Calu3 (cell line): ENCODE data around the gene DEAF1. TPM values are rescaled to one million over a fixed set of nuclear protein-coding genes. Genes with fewer than 3 reads are reported as not detected.

Experiments
- BruUV-seq: library from RNA; stranded (reverse); fragments of 400-500 nt; replicated peaks from 2 replicates; lab custom pipeline; 2021; lab: Mats Ljungman, UMichigan
- CTCF ChIA-PET: fragments of 300-600 bp; sonication (Branson Sonifier 250); formaldehyde crosslinking; loops from one replicate; lab custom pipeline; 2022; ENCODE audit warnings: antibody characterized with exemption; lab: Charles Lee
- DNase-seq: peaks from one replicate; pipeline ENCODE4 v3.0.0; 2022
- H3K27ac Mint-ChIP-seq: one replicate; pipeline ENCODE4 v1.8.0; 2022; ENCODE audit warnings: mixed read lengths; ENCODE audit not compliant: unreplicated experiment
- H3K27me3 Mint-ChIP-seq: one replicate; pipeline ENCODE4 v1.8.0; 2022; ENCODE audit warnings: mixed read lengths; ENCODE audit not compliant: unreplicated experiment
- H3K36me3 Mint-ChIP-seq: one replicate; pipeline ENCODE4 v1.8.0; 2022; ENCODE audit warnings: mild to moderate bottlenecking, moderate library complexity, mixed read lengths; ENCODE audit not compliant: insufficient read depth, unreplicated experiment
- H3K4me1 Mint-ChIP-seq: one replicate; pipeline ENCODE4 v1.8.0; 2022; ENCODE audit warnings: mild to moderate bottlenecking, low read depth, mixed read lengths; ENCODE audit not compliant: unreplicated experiment
- H3K4me3 Mint-ChIP-seq: one replicate; pipeline ENCODE4 v1.8.0; 2022; ENCODE audit warnings: mild to moderate bottlenecking, low read depth, moderate library complexity, mixed read lengths; ENCODE audit not compliant: unreplicated experiment
- H3K9me3 Mint-ChIP-seq: one replicate; pipeline ENCODE4 v1.8.0; 2022; ENCODE audit warnings: low read depth, mixed read lengths; ENCODE audit not compliant: unreplicated experiment
- intact Hi-C: fragments of 100-400 bp; cut with micrococcal nuclease; formaldehyde crosslinking; loops from one replicate; pipeline ENCODE4 v1.10.0; 2022; ENCODE audit not compliant: unreplicated experiment
- total RNA-seq: library from RNA; stranded (reverse); gene quantifications from 2 replicates; pipeline ENCODE4 v1.2.3, GENCODE V29; 2022
- TF ChIP-seq, protein P1 (sequence below): fragments of 200-600 bp; IDR thresholded peaks from one replicate; pipeline ENCODE4 v1.8.0; 2022; ENCODE audit warnings: antibody characterized with exemption; ENCODE audit not compliant: unreplicated experiment

The DEAF1 gene
- total RNA-seq, 1 experiment from 2014 or later: 57.0 TPM

DNA sequence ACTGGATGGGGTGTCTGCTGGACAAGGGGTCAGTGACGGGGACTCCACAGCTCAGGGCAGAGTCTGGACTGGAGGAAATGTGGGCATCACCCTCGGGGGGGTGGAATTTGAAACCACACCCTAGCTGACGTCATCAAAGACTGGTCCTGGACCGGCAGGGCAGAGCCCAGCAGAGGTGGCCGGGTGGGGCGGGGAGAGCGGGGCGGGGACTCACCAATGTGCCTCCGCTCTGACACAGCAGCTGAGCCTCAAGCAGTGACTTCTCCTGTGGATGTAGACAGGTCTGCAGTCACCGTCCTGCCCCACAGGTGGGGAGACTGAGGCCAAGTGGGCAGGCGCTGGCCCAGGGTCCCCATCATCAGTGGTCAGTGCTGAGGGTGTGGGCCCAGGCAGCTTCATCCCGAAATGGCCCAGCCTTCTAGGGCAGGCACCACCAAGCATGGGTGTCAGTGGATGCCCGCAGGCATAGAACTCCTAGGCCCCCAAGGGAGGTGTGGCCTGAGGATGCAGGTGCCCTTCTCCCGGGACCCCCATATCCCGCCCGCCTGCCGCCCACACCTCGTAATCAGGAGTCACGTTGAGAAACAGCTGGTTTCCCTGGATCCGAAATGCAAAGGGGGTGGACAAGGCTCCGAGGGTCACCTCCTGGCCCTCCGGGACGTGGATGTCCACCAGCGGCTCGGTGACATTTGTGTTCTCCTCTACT lies 70.9 kb downstream of the DEAF1 start:
- H3K27ac Mint-ChIP-seq: peak overlapping the region; percentile 13
- H3K4me3 Mint-ChIP-seq: peak overlapping the region; percentile 41
- intact Hi-C loops: no loop called here
- CTCF ChIA-PET: interaction anchor here (0.5 kb wide), 2 partner anchors 11 to 761 kb away, joined by 3 read pairs; no protein-coding TSS in a partner anchor
- H3K36me3 Mint-ChIP-seq: peaks cover 35% of the 10 kb centered on the region
- TF ChIP-seq, protein P1, sequence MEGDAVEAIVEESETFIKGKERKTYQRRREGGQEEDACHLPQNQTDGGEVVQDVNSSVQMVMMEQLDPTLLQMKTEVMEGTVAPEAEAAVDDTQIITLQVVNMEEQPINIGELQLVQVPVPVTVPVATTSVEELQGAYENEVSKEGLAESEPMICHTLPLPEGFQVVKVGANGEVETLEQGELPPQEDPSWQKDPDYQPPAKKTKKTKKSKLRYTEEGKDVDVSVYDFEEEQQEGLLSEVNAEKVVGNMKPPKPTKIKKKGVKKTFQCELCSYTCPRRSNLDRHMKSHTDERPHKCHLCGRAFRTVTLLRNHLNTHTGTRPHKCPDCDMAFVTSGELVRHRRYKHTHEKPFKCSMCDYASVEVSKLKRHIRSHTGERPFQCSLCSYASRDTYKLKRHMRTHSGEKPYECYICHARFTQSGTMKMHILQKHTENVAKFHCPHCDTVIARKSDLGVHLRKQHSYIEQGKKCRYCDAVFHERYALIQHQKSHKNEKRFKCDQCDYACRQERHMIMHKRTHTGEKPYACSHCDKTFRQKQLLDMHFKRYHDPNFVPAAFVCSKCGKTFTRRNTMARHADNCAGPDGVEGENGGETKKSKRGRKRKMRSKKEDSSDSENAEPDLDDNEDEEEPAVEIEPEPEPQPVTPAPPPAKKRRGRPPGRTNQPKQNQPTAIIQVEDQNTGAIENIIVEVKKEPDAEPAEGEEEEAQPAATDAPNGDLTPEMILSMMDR: no peak
- peaks cover 4% of the 10 kb centered on the region for H3K9me3 Mint-ChIP-seq
- DNase-seq: peak; percentile 82
- no TSS peak for BruUV-seq
- peaks cover 10% of the 10 kb centered on the region for H3K4me1 Mint-ChIP-seq
- H3K27me3 Mint-ChIP-seq: no peaks in the 10 kb centered on the region

DNA sequence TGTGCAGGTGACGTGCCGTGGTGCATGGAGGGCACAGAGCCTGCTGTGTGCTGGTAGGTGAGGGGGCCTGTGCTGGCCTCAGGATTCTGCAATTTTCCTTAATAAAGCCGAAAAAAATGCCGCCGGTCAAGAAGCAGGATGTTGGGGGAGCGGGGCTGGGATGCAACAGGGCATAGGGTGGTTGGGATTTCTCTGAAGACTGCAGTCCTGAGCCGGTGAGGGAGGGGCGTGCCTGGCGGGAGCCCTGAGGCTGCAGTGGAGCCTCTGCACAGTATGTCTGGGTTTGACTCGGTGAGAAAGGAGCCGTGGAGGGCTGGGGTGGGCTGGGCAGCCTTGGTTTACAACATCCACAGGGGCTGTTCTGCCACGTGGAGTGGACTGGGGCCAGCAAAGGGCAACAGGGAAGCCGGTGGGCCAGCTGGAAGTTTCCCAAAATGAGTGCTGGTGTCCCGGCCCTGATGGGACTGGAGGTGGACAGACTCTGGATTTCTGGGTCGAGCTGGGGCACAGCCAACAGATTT lies 71.6 kb downstream of the DEAF1 start:
- TF ChIP-seq, protein P1: no peak
- peaks cover 10% of the 10 kb centered on the region for H3K4me1 Mint-ChIP-seq
- BruUV-seq: no TSS peak
- H3K9me3 Mint-ChIP-seq: peaks cover 4% of the 10 kb centered on the region
- peaks cover 41% of the 10 kb centered on the region for H3K36me3 Mint-ChIP-seq
- intact Hi-C loops: no loop called here
- no peak overlapping the region for H3K4me3 Mint-ChIP-seq
- peak overlapping the region; percentile 13 for H3K27ac Mint-ChIP-seq
- CTCF ChIA-PET: no interaction called here
- no peaks in the 10 kb centered on the region for H3K27me3 Mint-ChIP-seq
- DNase-seq: no peak

DNA sequence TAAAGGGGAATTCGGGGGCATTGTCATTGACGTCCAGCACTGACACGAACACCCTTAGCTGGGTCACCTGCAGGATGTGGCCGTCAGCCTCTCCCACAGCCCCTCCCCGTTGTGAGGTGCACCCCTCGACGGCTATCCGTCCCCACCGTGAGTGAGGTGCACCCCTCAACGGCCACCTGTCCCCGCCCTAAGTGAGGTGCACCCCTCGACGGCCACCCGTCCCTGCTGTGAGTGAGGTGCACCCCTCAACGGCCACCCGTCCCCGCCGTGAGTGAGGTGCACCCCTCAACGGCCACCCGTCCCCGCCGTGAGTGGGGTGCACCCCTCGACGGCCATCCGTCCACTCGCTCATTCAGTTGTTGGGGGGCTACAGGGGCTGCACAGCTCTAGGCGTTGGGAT lies 73.2 kb downstream of the DEAF1 start:
- CTCF ChIA-PET: no interaction called here

DNA sequence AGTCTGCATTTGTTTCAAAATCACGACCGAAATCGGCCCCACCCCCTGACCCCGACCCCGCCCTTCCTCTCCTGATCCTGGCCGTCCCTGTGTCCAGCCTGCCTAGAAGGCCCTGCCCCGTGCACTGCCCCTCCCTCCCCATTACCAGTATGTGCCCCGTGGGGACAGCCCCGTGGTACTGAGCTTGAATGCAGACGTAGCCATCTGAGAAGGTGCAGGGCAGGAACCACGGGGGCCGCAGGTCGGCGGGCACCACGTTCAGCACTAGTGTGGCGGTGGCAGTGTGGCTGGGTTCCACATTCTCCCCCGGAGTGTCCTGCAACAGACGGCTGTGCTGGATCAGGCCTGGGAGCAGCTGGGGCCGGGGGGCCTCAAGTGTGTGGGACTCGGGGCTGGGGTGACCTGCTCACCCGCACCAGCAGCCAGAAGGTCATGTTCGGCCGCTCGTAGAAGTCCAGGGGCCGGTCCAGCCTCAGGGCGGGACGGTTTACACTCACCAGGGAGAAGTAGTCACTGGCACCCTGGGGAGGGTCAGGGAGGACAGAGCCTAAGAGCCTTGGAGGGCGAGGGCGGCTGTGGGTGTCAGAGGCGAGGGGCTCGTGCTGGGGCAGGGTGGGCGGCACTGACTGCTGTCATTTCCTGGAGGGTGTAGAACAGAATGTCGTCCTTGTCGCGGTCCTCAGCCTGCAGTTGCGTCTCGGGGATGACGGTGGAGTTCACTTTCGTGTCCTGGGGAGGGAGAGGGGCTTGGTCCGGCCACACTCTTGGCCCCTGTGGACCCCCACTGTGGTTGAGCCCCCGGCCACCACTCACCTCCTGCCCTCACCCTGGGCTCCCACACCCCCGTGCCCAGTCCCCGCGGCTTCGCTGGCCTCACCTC lies 73.8 kb downstream of the DEAF1 start:
- H3K4me3 Mint-ChIP-seq: no peak overlapping the region
- TF ChIP-seq, protein P1: no peak
- no peaks in the 10 kb centered on the region for H3K9me3 Mint-ChIP-seq
- no TSS peak for BruUV-seq
- H3K36me3 Mint-ChIP-seq: peaks cover 56% of the 10 kb centered on the region
- no peak overlapping the region for H3K27ac Mint-ChIP-seq
- CTCF ChIA-PET: no interaction called here
- H3K27me3 Mint-ChIP-seq: no peaks in the 10 kb centered on the region
- DNase-seq: no peak
- H3K4me1 Mint-ChIP-seq: peaks cover 10% of the 10 kb centered on the region
- intact Hi-C loops: no loop called here

More for the DNA sequence above, 73.2 kb downstream of the DEAF1 start:
- no peak overlapping the region for H3K27ac Mint-ChIP-seq
- no peaks in the 10 kb centered on the region for H3K27me3 Mint-ChIP-seq
- no peak for DNase-seq
- H3K4me1 Mint-ChIP-seq: peaks cover 10% of the 10 kb centered on the region
- TF ChIP-seq, protein P1: no peak
- no TSS peak for BruUV-seq
- H3K4me3 Mint-ChIP-seq: no peak overlapping the region
- H3K36me3 Mint-ChIP-seq: peaks cover 53% of the 10 kb centered on the region
- intact Hi-C loops: no loop called here
- no peaks in the 10 kb centered on the region for H3K9me3 Mint-ChIP-seq
